Measurements from ENCODE around the gene FRS2.
A peak's percentile ranks its signal among the peaks of the same experiment; 100 is the strongest.

FRS2 gene

GRCh38 chr12:69613351-69613750 is 143.2 kb downstream of the FRS2 start:
- H2BK120ac ChIP-seq (ENCODE audit: low read depth, low read length), result no peak overlapping the region
- H3K9ac ChIP-seq (ENCODE audit: low read length), result no peak overlapping the region
- H3K4me2 ChIP-seq (ENCODE audit: low read length, poor library complexity, severe bottlenecking), result no peak overlapping the region
- no peak overlapping the region for H3K27ac ChIP-seq (ENCODE audit: low read length, poor library complexity, severe bottlenecking)
- H4K8ac ChIP-seq (ENCODE audit: low read length), result no peak overlapping the region
- no peaks in the 10 kb centered on the region for H3K79me1 ChIP-seq (replicated peaks; ENCODE audit: low read length, poor library complexity, severe bottlenecking)
- no peak overlapping the region for H3K4ac ChIP-seq (ENCODE audit: low read depth in 1 of 2, low read length in 2 of 2)
- H3K27me3 ChIP-seq (ENCODE audit: control insufficient read depth in 1 of 2, insufficient read depth in 1 of 2, low read length in 2 of 2), result peaks cover 0 to 7% of the 10 kb centered on the region in 2 experiments
- no peak overlapping the region for H2BK15ac ChIP-seq (ENCODE audit: low read depth, poor library complexity, severe bottlenecking)
- no peak overlapping the region for H4K91ac ChIP-seq (ENCODE audit: low read length)
- H3K36me3 ChIP-seq (ENCODE audit: control insufficient read depth in 1 of 2, insufficient read depth in 2 of 2, low read depth in 1 of 2, low read length in 2 of 2), result no peaks in the 10 kb centered on the region
- H2AFZ ChIP-seq (ENCODE audit: low read depth, low read length), result no peak overlapping the region
- DNase-seq, result no peak
- no peak overlapping the region for H3K23ac ChIP-seq (ENCODE audit: low read length in 2 of 2)
- H3K4me1 ChIP-seq (ENCODE audit: control insufficient read depth, insufficient read depth, low read depth, low read length), result no peaks in the 10 kb centered on the region
- peak overlapping the region in 1 of 2 experiments; percentile 44 for H3K14ac ChIP-seq (ENCODE audit: low read length in 2 of 2)
- H2AK5ac ChIP-seq (ENCODE audit: low read length, severe bottlenecking), result no peak overlapping the region
- H2BK5ac ChIP-seq (ENCODE audit: low read depth, low read length, poor library complexity, severe bottlenecking), result no peak overlapping the region
- H3K18ac ChIP-seq (ENCODE audit: low read depth in 1 of 2, low read length in 2 of 2), result no peak overlapping the region
- no peak overlapping the region for H3K4me3 ChIP-seq (ENCODE audit: insufficient read depth in 1 of 2, low read depth in 1 of 2, low read length in 2 of 2)
- no peaks in the 10 kb centered on the region for H3K9me3 ChIP-seq (ENCODE audit: control insufficient read depth, low read length)
- no peak overlapping the region for H2BK12ac ChIP-seq (ENCODE audit: low read length in 2 of 2)

GRCh38 chr12:69616025-69616424 is 145.8 kb downstream of the FRS2 start:
- H3K27ac ChIP-seq (ENCODE audit: low read length, poor library complexity, severe bottlenecking), result no peak overlapping the region
- H3K9ac ChIP-seq (ENCODE audit: low read length), result no peak overlapping the region
- H3K36me3 ChIP-seq (ENCODE audit: control insufficient read depth in 1 of 2, insufficient read depth in 2 of 2, low read depth in 1 of 2, low read length in 2 of 2), result no peaks in the 10 kb centered on the region
- H3K4ac ChIP-seq (ENCODE audit: low read depth in 1 of 2, low read length in 2 of 2), result no peak overlapping the region
- H2AK5ac ChIP-seq (ENCODE audit: low read length, severe bottlenecking), result no peak overlapping the region
- no peaks in the 10 kb centered on the region for H3K4me1 ChIP-seq (ENCODE audit: control insufficient read depth, insufficient read depth, low read depth, low read length)
- no peak overlapping the region for H2BK5ac ChIP-seq (ENCODE audit: low read depth, low read length, poor library complexity, severe bottlenecking)
- no peak overlapping the region for H4K8ac ChIP-seq (ENCODE audit: low read length)
- no peak overlapping the region for H2BK15ac ChIP-seq (ENCODE audit: low read depth, poor library complexity, severe bottlenecking)
- no peaks in the 10 kb centered on the region for H3K79me1 ChIP-seq (replicated peaks; ENCODE audit: low read length, poor library complexity, severe bottlenecking)
- H2AFZ ChIP-seq (ENCODE audit: low read depth, low read length), result no peak overlapping the region
- H2BK120ac ChIP-seq (ENCODE audit: low read depth, low read length), result no peak overlapping the region
- DNase-seq, result no peak
- H3K9me3 ChIP-seq (ENCODE audit: control insufficient read depth, low read length), result no peaks in the 10 kb centered on the region
- peak overlapping the region in 1 of 2 experiments; percentile 11 for H2BK12ac ChIP-seq (ENCODE audit: low read length in 2 of 2)
- peaks cover 0 to 7% of the 10 kb centered on the region in 2 experiments for H3K27me3 ChIP-seq (ENCODE audit: control insufficient read depth in 1 of 2, insufficient read depth in 1 of 2, low read length in 2 of 2)
- 88% methylated on average over 11 of the region's 14 CpGs for WGBS
- H3K14ac ChIP-seq (ENCODE audit: low read length in 2 of 2), result no peak overlapping the region
- H3K4me3 ChIP-seq (ENCODE audit: insufficient read depth in 1 of 2, low read depth in 1 of 2, low read length in 2 of 2), result no peak overlapping the region
- H3K4me2 ChIP-seq (ENCODE audit: low read length, poor library complexity, severe bottlenecking), result no peak overlapping the region
- no peak overlapping the region for H3K23ac ChIP-seq (ENCODE audit: low read length in 2 of 2)
- no peak overlapping the region for H3K18ac ChIP-seq (ENCODE audit: low read depth in 1 of 2, low read length in 2 of 2)
- no peak overlapping the region for H4K91ac ChIP-seq (ENCODE audit: low read length)

- H3K4ac ChIP-seq (ENCODE audit: low read depth in 1 of 2, low read length in 2 of 2), result no peak overlapping the region
- H2AK5ac ChIP-seq (ENCODE audit: low read length, severe bottlenecking), result no peak overlapping the region
- H2BK15ac ChIP-seq (ENCODE audit: low read depth, poor library complexity, severe bottlenecking), result no peak overlapping the region
- no peak overlapping the region for H2BK5ac ChIP-seq (ENCODE audit: low read depth, low read length, poor library complexity, severe bottlenecking)
- H3K4me2 ChIP-seq (ENCODE audit: low read length, poor library complexity, severe bottlenecking), result no peak overlapping the region
- H3K23ac ChIP-seq (ENCODE audit: low read length in 2 of 2), result no peak overlapping the region
- no peaks in the 10 kb centered on the region for H3K79me1 ChIP-seq (replicated peaks; ENCODE audit: low read length, poor library complexity, severe bottlenecking)
- peaks cover under 1% of the 10 kb centered on the region for H3K4me1 ChIP-seq (ENCODE audit: control insufficient read depth, insufficient read depth, low read depth, low read length)
- no peak for DNase-seq
- no peak overlapping the region for H4K91ac ChIP-seq (ENCODE audit: low read length)
- H3K27me3 ChIP-seq (ENCODE audit: control insufficient read depth in 1 of 2, insufficient read depth in 1 of 2, low read length in 2 of 2), result peaks cover 0 to 7% of the 10 kb centered on the region in 2 experiments
- no peak overlapping the region for H3K4me3 ChIP-seq (ENCODE audit: insufficient read depth in 1 of 2, low read depth in 1 of 2, low read length in 2 of 2)
- no peaks in the 10 kb centered on the region for H3K36me3 ChIP-seq (ENCODE audit: control insufficient read depth in 1 of 2, insufficient read depth in 2 of 2, low read depth in 1 of 2, low read length in 2 of 2)
- WGBS, result 70% methylated on average over 6 of the region's 6 CpGs
- no peak overlapping the region for H2AFZ ChIP-seq (ENCODE audit: low read depth, low read length)
- no peak overlapping the region for H3K18ac ChIP-seq (ENCODE audit: low read depth in 1 of 2, low read length in 2 of 2)
- no peaks in the 10 kb centered on the region for H3K9me3 ChIP-seq (ENCODE audit: control insufficient read depth, low read length)
- no peak overlapping the region for H2BK120ac ChIP-seq (ENCODE audit: low read depth, low read length)
- no peak overlapping the region for H4K8ac ChIP-seq (ENCODE audit: low read length)
- H3K14ac ChIP-seq (ENCODE audit: low read length in 2 of 2), result no peak overlapping the region
- H2BK12ac ChIP-seq (ENCODE audit: low read length in 2 of 2), result no peak overlapping the region
- no peak overlapping the region for H3K9ac ChIP-seq (ENCODE audit: low read length)
- H3K27ac ChIP-seq (ENCODE audit: low read length, poor library complexity, severe bottlenecking), result no peak overlapping the region
Measured at GRCh38 chr12:69619050-69619449, 148.9 kb downstream of the FRS2 start.

GRCh38 chr12:69620077-69620476 is 149.9 kb downstream of the FRS2 start:
- peaks cover 0 to 7% of the 10 kb centered on the region in 2 experiments for H3K27me3 ChIP-seq (ENCODE audit: control insufficient read depth in 1 of 2, insufficient read depth in 1 of 2, low read length in 2 of 2)
- DNase-seq, result no peak
- no peak overlapping the region for H4K8ac ChIP-seq (ENCODE audit: low read length)
- H3K79me1 ChIP-seq (replicated peaks; ENCODE audit: low read length, poor library complexity, severe bottlenecking), result no peaks in the 10 kb centered on the region
- no peaks in the 10 kb centered on the region for H3K9me3 ChIP-seq (ENCODE audit: control insufficient read depth, low read length)
- no peak overlapping the region for H3K23ac ChIP-seq (ENCODE audit: low read length in 2 of 2)
- H3K27ac ChIP-seq (ENCODE audit: low read length, poor library complexity, severe bottlenecking), result no peak overlapping the region
- no peak overlapping the region for H3K4ac ChIP-seq (ENCODE audit: low read depth in 1 of 2, low read length in 2 of 2)
- H2AFZ ChIP-seq (ENCODE audit: low read depth, low read length), result no peak overlapping the region
- H3K4me2 ChIP-seq (ENCODE audit: low read length, poor library complexity, severe bottlenecking), result no peak overlapping the region
- no peak overlapping the region for H2BK12ac ChIP-seq (ENCODE audit: low read length in 2 of 2)
- no peak overlapping the region for H3K18ac ChIP-seq (ENCODE audit: low read depth in 1 of 2, low read length in 2 of 2)
- H3K4me3 ChIP-seq (ENCODE audit: insufficient read depth in 1 of 2, low read depth in 1 of 2, low read length in 2 of 2), result no peak overlapping the region
- no peak overlapping the region for H2AK5ac ChIP-seq (ENCODE audit: low read length, severe bottlenecking)
- no peak overlapping the region for H3K14ac ChIP-seq (ENCODE audit: low read length in 2 of 2)
- H3K4me1 ChIP-seq (ENCODE audit: control insufficient read depth, insufficient read depth, low read depth, low read length), result peaks cover 2% of the 10 kb centered on the region
- H2BK5ac ChIP-seq (ENCODE audit: low read depth, low read length, poor library complexity, severe bottlenecking), result no peak overlapping the region
- no peak overlapping the region for H4K91ac ChIP-seq (ENCODE audit: low read length)
- no peak overlapping the region for H3K9ac ChIP-seq (ENCODE audit: low read length)
- no peak overlapping the region for H2BK120ac ChIP-seq (ENCODE audit: low read depth, low read length)
- 75% methylated on average over 3 of the region's 4 CpGs for WGBS
- H2BK15ac ChIP-seq (ENCODE audit: low read depth, poor library complexity, severe bottlenecking), result no peak overlapping the region
- H3K36me3 ChIP-seq (ENCODE audit: control insufficient read depth in 1 of 2, insufficient read depth in 2 of 2, low read depth in 1 of 2, low read length in 2 of 2), result no peaks in the 10 kb centered on the region

Measured in mesenchymal stem cell (in vitro differentiated cells and primary cell).